OCI-LY7 (cell line): ENCODE results near the gene ZMPSTE24. TPM values are rescaled to one million over a fixed set of nuclear protein-coding genes. Genes with fewer than 3 reads are reported as not detected.

Experiments
- BruUV-seq: library from RNA; stranded (reverse); fragments of 400-500 nt; replicated peaks from 2 replicates; lab custom pipeline; 2021; lab: Mats Ljungman, UMichigan
- CTCF ChIA-PET: fragments of 300-600 bp; sonication (Branson Sonifier 250); formaldehyde crosslinking; loops from one replicate; lab custom pipeline; 2022; ENCODE audit warnings: antibody characterized with exemption; ENCODE audit not compliant: unreplicated experiment; lab: Charles Lee
- POLR2A ChIA-PET: fragments of 300-600 bp; sonication (Branson Sonifier 250); formaldehyde crosslinking; loops from one replicate; lab custom pipeline; 2022; ENCODE audit warnings: antibody characterized with exemption; lab: Charles Lee
- DNase-seq: peaks from one replicate; pipeline ENCODE4 v3.0.0-alpha.2; 2015; ENCODE audit warnings: low spot score
- H2AFZ ChIP-seq: fragments of 200-600 bp; sonication (generic), shearing (Covaris generic); 2 replicates; pipeline ENCODE4 v1.6.1; 2014; ENCODE audit warnings: mild to moderate bottlenecking, antibody characterized with exemption, low read length, moderate library complexity
- H3K27ac ChIP-seq: fragments of 200-600 bp; sonication (generic); 2 replicates; pipeline ENCODE4 v1.5.1; 2014; ENCODE audit warnings: mixed run types, low read depth, mild to moderate bottlenecking, moderate library complexity, low read length, inconsistent platforms; ENCODE audit not compliant: poor library complexity, severe bottlenecking
- H3K36me3 ChIP-seq: fragments of 200-600 bp; sonication (generic); 2 replicates; pipeline ENCODE4 v1.6.1; 2014; ENCODE audit warnings: mild to moderate bottlenecking, antibody characterized with exemption, low read length, moderate library complexity, mixed read lengths; ENCODE audit not compliant: insufficient read depth
- H3K4me1 ChIP-seq: fragments of 200-600 bp; sonication (generic); 2 replicates; pipeline ENCODE4 v1.5.1; 2014; ENCODE audit warnings: mild to moderate bottlenecking, low read length; ENCODE audit not compliant: insufficient read depth, poor library complexity, severe bottlenecking
- H3K4me2 ChIP-seq: fragments of 200-600 bp; sonication (generic); 2 replicates; pipeline ENCODE4 v1.6.1; 2014; ENCODE audit warnings: mild to moderate bottlenecking, low read length
- H3K4me3 ChIP-seq: fragments of 200-600 bp; sonication (generic); 2 replicates; pipeline ENCODE4 v1.5.1; 2014; ENCODE audit warnings: mild to moderate bottlenecking, low read depth, low read length; ENCODE audit not compliant: poor library complexity, severe bottlenecking
- H3K79me2 ChIP-seq: fragments of 200-600 bp; sonication (generic); 2 replicates; pipeline ENCODE4 v1.6.1; 2016; ENCODE audit warnings: low read depth, mild to moderate bottlenecking, low read length, moderate library complexity, mixed read lengths; ENCODE audit not compliant: insufficient read depth
- H3K9me2 ChIP-seq: fragments of 200-600 bp; sonication (generic); 2 replicates; pipeline ENCODE4 v1.6.1; 2016; ENCODE audit warnings: mild to moderate bottlenecking, low read length, mixed read lengths; ENCODE audit not compliant: insufficient read depth
- H3K9me3 ChIP-seq: fragments of 200-600 bp; sonication (generic); 2 replicates; pipeline ENCODE4 v1.6.1; 2014; ENCODE audit warnings: mild to moderate bottlenecking, mixed run types, low read length, mixed read lengths
- H4K20me1 ChIP-seq: fragments of 200-600 bp; sonication (generic); 2 replicates; pipeline ENCODE4 v1.6.1; 2014; ENCODE audit warnings: mild to moderate bottlenecking, antibody characterized with exemption, low read length, moderate library complexity, mixed read lengths; ENCODE audit not compliant: insufficient read depth
- CTCF ChIP-seq: fragments of 200-600 bp; sonication (generic); conservative IDR thresholded peaks from 2 replicates; pipeline ENCODE4 v1.5.1; 2014; ENCODE audit warnings: mild to moderate bottlenecking, antibody characterized with exemption, low read length, moderate library complexity, mixed read lengths
- EZH2phosphoT487 ChIP-seq: fragments of 200-600 bp; sonication (generic); IDR thresholded peaks from 2 replicates; pipeline ENCODE4 v1.6.1; 2018; ENCODE audit warnings: low read depth, borderline replicate concordance, mild to moderate bottlenecking, mixed run types, antibody characterized with exemption, low read length, moderate library complexity, mixed read lengths
- intact Hi-C: fragments of 100-400 bp; cut with micrococcal nuclease; formaldehyde crosslinking; loops from one replicate; pipeline ENCODE4 v1.10.0; 2022; ENCODE audit not compliant: unreplicated experiment
- total RNA-seq, 2 experiments: library from RNA; depleted of rRNA in 1 of 2; stranded (reverse); fragments of >200 nt in 1 of 2; shearing (Covaris generic) in 1 of 2; gene quantifications; 2 replicates each; pipeline ENCODE4 v1.2.3, GENCODE V29; 2014 to 2022

ZMPSTE24 gene
- total RNA-seq, 2 experiments from 2014 or later = 15.8 to 24.3 TPM

DNA sequence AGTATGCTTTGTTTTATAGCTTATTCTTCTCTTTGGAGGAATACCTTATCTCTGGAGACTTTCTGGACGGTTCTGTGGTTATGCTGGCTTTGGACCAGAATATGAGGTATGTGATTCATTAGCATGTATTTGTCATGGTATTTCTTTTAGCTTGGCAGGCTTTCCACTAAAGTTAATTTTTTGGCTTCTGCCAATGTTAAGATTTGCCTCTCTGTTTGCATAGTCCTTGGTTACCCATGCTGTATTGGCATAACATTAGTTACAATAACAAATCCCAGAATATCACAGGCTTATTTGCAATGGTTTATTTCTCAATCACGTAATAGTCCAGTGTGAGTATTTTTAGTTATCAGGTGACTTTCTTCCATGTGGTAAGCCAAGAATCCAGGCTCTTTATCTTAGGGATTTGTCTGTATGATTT is 9.7 kb downstream of the ZMPSTE24 start:
- ChIA-PET CTCF (no interaction called here), POLR2A (no interaction called here)
- no peak for TF ChIP-seq CTCF
- no peak for TF ChIP-seq EZH2phosphoT487
- H3K4me2 ChIP-seq = no peak overlapping the region
- no peak for DNase-seq
- no peak overlapping the region for H3K27ac ChIP-seq
- H2AFZ ChIP-seq = no peak overlapping the region
- no peaks in the 10 kb centered on the region for H3K9me2 ChIP-seq
- no peaks in the 10 kb centered on the region for H4K20me1 ChIP-seq
- intact Hi-C loops = no loop called here
- no peaks in the 10 kb centered on the region for H3K4me1 ChIP-seq
- no peak overlapping the region for H3K4me3 ChIP-seq
- H3K9me3 ChIP-seq = no peaks in the 10 kb centered on the region
- peaks cover 93% of the 10 kb centered on the region for H3K36me3 ChIP-seq
- BruUV-seq = no TSS peak
- H3K79me2 ChIP-seq = peaks cover 8% of the 10 kb centered on the region; the same call in 1 of the 2 replicates

GRCh38 chr1:40268211-40268610 is 10.2 kb downstream of the ZMPSTE24 start:
- ChIA-PET POLR2A (interaction anchor here (0.7 to 0.9 kb wide), 3 partner anchors 14 to 265 kb away, joined by 4 to 8 read pairs (median 6); no protein-coding TSS in a partner anchor), CTCF (no interaction called here)
- Histone ChIP-seq H3K79me2 (peaks cover 8% of the 10 kb centered on the region; the same call in 1 of the 2 replicates), H3K4me3 (no peak overlapping the region), H3K9me3 (no peaks in the 10 kb centered on the region), H4K20me1 (no peaks in the 10 kb centered on the region), H3K9me2 (no peaks in the 10 kb centered on the region), H3K27ac (no peak overlapping the region), H3K4me1 (no peaks in the 10 kb centered on the region), H3K36me3 (peaks cover 92% of the 10 kb centered on the region), H3K4me2 (no peak overlapping the region), H2AFZ (no peak overlapping the region)
- BruUV-seq = no TSS peak
- intact Hi-C loops = no loop called here
- TF ChIP-seq CTCF = no peak
- no peak for TF ChIP-seq EZH2phosphoT487
- no peak for DNase-seq

DNA sequence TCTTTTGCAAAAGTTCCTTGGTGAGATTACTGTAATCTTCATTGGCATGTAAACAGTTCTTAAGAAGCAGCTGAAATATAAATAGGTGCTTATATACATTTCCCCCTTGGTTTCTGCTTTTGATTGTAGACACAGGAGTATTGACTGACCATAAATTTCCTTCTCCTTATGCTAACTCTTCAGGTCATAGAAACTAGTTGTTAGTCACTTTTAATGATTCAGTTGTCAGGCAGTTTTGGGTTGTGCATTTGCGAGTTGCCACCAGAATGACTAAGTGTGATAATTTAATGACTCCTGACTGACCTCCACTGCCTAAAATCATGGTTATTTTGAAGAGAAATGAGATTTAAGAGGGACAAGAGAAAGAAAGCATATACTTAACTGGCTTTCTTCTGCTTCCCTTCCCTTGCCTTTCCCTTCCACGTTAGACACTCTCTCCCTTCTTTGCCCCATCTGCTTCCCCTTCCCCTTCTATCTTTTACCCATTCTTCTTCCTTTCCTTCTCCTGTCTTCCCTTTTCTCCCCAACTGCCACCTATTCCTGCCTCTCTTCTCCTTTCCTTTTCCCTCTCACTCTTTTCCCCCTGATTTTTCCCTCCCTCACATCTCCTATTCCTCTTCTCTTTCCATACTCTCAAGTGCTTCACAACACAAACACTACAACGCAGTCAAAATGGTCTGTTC is 12.3 kb downstream of the ZMPSTE24 start:
- Histone ChIP-seq H3K27ac (no peak overlapping the region), H4K20me1 (no peaks in the 10 kb centered on the region), H3K9me2 (no peaks in the 10 kb centered on the region), H3K4me1 (no peaks in the 10 kb centered on the region), H3K4me3 (no peak overlapping the region), H3K79me2 (peaks cover 4% of the 10 kb centered on the region; the same call in 1 of the 2 replicates), H2AFZ (no peak overlapping the region), H3K36me3 (peaks cover 90% of the 10 kb centered on the region), H3K9me3 (no peaks in the 10 kb centered on the region), H3K4me2 (no peak overlapping the region)
- no peak for TF ChIP-seq CTCF
- no peak for TF ChIP-seq EZH2phosphoT487
- no TSS peak for BruUV-seq
- no peak for DNase-seq
- intact Hi-C loops = no loop called here
- ChIA-PET POLR2A (no interaction called here), CTCF (no interaction called here)
